Astrocyte (in vitro differentiated cells and primary cell): ENCODE results near the gene CACNA1C.

Source experiments
- EZH2 ChIP-seq: IDR thresholded peaks from 2 replicates; pipeline ENCODE4 v1.6.1; 2012; ENCODE audit warnings: mild to moderate bottlenecking, low read length, inconsistent platforms; ENCODE audit not compliant: insufficient read depth
- TF ChIP-seq, protein P1 (sequence below): IDR thresholded peaks from 2 replicates; pipeline ENCODE4 v1.5.1; 2011; ENCODE audit warnings: low read depth, mild to moderate bottlenecking, inconsistent platforms, low read length, moderate library complexity; ENCODE audit not compliant: insufficient read depth

DNA sequence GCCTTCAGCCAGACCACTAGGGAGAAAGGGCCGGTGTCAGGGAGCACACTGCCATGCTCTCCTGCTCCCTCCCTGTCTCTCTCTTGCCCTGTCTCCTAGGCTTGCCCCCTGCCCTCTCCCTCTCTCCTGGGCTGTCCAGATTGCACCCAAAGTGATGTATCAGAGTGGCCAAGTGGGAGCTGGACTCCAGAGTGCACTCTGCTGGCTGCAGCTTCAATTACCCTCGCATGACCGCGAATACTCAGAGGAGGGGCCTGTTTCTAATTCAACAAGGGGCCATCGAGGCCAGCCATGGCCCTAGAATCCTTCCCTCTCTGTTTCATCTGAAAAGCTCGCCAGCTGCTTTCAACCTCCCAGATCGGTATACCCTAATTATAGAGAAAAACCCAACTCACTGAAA lies 535.6 kb downstream of the CACNA1C start:
- TF ChIP-seq, protein P1, sequence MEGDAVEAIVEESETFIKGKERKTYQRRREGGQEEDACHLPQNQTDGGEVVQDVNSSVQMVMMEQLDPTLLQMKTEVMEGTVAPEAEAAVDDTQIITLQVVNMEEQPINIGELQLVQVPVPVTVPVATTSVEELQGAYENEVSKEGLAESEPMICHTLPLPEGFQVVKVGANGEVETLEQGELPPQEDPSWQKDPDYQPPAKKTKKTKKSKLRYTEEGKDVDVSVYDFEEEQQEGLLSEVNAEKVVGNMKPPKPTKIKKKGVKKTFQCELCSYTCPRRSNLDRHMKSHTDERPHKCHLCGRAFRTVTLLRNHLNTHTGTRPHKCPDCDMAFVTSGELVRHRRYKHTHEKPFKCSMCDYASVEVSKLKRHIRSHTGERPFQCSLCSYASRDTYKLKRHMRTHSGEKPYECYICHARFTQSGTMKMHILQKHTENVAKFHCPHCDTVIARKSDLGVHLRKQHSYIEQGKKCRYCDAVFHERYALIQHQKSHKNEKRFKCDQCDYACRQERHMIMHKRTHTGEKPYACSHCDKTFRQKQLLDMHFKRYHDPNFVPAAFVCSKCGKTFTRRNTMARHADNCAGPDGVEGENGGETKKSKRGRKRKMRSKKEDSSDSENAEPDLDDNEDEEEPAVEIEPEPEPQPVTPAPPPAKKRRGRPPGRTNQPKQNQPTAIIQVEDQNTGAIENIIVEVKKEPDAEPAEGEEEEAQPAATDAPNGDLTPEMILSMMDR = no peak
- no peak for TF ChIP-seq EZH2
